ENCODE measurements around the gene PRTN3. TPM values are rescaled to one million over a fixed set of nuclear protein-coding genes. Genes with fewer than 3 reads are reported as not detected.

Gene PRTN3
- polyA plus RNA-seq, 1 of the 3 experiments (the other 2 are of a cell fraction): not detected

DNA sequence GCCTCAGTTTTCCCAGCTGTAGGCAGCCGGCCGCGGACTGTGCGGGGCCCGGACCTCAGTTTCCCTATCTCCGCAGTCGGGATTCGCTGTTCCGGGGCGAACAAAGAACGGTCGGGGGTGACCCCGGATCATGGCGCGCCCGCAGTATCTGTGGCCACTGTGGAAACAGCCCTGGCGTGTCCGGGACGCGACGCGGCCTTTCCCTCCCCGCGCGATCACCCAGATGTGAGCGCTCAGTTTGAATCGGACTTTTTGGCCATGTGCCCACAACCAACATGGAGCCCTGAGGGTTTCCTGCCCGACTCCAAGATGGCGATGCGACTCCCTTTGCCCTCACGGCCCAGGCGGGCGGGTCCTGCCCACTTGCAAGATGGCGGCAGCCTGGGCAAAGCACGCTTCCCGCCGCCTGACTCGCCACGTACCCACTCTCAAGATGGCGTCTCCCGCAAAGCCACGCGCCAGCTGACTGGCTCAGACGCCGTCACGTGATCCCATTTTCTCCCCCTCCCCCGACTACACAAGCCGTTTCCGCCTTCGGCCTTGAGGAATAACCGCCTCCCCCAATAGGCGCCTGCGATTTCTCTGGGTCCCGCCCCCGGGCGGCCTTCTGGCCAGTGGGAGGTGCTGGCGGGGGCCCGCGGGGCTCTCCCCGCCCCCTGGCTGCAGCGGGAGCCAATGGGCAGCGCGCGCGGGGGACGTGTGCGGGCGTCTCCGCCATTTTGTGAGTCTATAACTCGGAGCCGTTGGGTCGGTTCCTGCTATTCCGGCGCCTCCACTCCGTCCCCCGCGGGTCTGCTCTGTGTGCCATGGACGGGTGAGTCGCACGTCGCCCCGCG, 43.9 kb upstream of the PRTN3 start, which contains the start of gene PTBP1 (continued):
- TF ChIP-seq, protein P1, sequence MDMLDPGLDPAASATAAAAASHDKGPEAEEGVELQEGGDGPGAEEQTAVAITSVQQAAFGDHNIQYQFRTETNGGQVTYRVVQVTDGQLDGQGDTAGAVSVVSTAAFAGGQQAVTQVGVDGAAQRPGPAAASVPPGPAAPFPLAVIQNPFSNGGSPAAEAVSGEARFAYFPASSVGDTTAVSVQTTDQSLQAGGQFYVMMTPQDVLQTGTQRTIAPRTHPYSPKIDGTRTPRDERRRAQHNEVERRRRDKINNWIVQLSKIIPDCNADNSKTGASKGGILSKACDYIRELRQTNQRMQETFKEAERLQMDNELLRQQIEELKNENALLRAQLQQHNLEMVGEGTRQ (IDR thresholded peaks at IDR 0.05; ENCODE audit: borderline replicate concordance, low read depth, low read length): peak; percentile 90
- TF ChIP-seq, protein P2, sequence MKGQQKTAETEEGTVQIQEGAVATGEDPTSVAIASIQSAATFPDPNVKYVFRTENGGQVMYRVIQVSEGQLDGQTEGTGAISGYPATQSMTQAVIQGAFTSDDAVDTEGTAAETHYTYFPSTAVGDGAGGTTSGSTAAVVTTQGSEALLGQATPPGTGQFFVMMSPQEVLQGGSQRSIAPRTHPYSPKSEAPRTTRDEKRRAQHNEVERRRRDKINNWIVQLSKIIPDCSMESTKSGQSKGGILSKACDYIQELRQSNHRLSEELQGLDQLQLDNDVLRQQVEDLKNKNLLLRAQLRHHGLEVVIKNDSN (IDR thresholded peaks at IDR 0.05; ENCODE audit: borderline replicate concordance, low read depth): peak; percentile 99
- TF ChIP-seq FOSL2 (IDR thresholded peaks at IDR 0.05; ENCODE audit: borderline replicate concordance, low read depth) (no peak), SMC3 (IDR thresholded peaks at IDR 0.05; ENCODE audit: low read depth, low read length) (no peak), RXRA (IDR thresholded peaks at IDR 0.05; ENCODE audit: borderline replicate concordance, low read depth) (no peak), YY1 (IDR thresholded peaks at IDR 0.05; ENCODE audit: low read depth) (peak; percentile 100), CHD2 (IDR thresholded peaks at IDR 0.05; ENCODE audit: low read length, partially characterized antibody) (peak; percentile 85)
- TF ChIP-seq, protein P3, sequence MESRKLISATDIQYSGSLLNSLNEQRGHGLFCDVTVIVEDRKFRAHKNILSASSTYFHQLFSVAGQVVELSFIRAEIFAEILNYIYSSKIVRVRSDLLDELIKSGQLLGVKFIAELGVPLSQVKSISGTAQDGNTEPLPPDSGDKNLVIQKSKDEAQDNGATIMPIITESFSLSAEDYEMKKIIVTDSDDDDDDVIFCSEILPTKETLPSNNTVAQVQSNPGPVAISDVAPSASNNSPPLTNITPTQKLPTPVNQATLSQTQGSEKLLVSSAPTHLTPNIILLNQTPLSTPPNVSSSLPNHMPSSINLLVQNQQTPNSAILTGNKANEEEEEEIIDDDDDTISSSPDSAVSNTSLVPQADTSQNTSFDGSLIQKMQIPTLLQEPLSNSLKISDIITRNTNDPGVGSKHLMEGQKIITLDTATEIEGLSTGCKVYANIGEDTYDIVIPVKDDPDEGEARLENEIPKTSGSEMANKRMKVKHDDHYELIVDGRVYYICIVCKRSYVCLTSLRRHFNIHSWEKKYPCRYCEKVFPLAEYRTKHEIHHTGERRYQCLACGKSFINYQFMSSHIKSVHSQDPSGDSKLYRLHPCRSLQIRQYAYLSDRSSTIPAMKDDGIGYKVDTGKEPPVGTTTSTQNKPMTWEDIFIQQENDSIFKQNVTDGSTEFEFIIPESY (IDR thresholded peaks at IDR 0.05; ENCODE audit: borderline replicate concordance, low read depth): no peak

DNA sequence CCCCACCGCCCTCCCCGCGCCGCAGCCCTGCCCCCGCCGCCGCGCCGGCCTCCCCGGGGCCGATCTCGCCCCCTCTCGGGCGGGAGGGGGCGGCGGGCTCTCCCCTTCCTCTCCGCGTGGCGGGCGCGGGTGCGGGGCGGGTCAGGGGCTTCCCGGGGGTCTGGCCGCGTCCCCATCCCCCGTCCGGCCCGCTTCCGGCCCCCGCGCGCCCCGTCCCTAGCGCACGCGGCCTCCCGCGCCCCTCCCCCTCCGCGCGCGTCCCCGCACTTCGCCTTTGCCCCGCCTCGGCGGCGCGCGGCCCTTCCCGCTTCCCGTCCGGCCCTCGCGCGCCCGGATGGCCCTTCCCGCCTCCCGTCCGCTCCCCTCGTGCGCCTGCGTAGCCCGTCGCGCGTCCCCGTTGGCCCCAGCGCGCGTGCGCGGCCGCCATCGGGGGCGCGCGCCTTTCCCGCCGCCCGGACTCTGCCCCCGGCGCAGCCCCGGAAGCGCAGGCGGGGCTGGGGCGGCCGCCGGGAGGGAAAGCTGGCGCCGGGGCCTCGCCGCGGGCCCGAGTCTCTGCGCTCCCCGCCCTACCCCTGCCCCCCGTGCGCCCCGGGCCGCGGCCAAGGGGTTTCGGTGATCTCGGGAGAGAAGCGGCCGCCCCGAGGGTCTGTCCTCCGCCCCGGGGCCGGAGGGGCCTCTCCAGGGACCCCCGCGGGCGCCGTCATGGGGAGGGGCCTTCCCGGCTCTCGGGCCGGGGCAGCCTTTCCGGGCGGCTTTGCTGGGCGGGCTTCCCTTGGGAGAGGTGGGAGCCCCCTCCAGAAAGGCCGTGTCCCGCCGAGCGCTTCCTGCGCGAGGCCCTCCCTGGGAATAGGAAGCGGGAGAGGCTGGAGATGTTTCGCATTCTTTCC, 43.0 kb upstream of the PRTN3 start:
- WGBS (ENCODE audit: low lambda C conversion rate): 2% methylated on average over 26 of the region's 129 CpGs
- H3K79me2 ChIP-seq (ENCODE audit: insufficient read depth): peaks cover 49% of the 10 kb centered on the region
- no peaks in the 10 kb centered on the region for H3K9me3 ChIP-seq
- H2AFZ ChIP-seq (ENCODE audit: low read depth): no peak overlapping the region
- H3K27me3 ChIP-seq (ENCODE audit: insufficient read depth): no peaks in the 10 kb centered on the region
- H4K20me1 ChIP-seq (ENCODE audit: insufficient read depth): peaks cover 49% of the 10 kb centered on the region
- DNase-seq: peak; percentile 98
- 0 out of 2 replicates have a peak, but pooled peaks have one; percentile 4 for TF ChIP-seq SIN3A (IDR thresholded peaks at IDR 0.05; ENCODE audit: borderline replicate concordance, low read depth, low read length)
- peak; percentile 20; the same call in 1 of the 2 replicates for TF ChIP-seq ELF1 (IDR thresholded peaks at IDR 0.05)
- peak; percentile 56 for TF ChIP-seq CHD2 (IDR thresholded peaks at IDR 0.05; ENCODE audit: low read length, partially characterized antibody)
- TF ChIP-seq, protein P4, sequence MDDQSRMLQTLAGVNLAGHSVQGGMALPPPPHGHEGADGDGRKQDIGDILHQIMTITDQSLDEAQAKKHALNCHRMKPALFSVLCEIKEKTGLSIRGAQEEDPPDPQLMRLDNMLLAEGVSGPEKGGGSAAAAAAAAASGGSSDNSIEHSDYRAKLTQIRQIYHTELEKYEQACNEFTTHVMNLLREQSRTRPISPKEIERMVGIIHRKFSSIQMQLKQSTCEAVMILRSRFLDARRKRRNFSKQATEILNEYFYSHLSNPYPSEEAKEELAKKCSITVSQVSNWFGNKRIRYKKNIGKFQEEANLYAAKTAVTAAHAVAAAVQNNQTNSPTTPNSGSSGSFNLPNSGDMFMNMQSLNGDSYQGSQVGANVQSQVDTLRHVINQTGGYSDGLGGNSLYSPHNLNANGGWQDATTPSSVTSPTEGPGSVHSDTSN (IDR thresholded peaks at IDR 0.05): no peak
- peak; percentile 16; the same call in 1 of the 2 replicates for TF ChIP-seq MXI1 (IDR thresholded peaks at IDR 0.05; ENCODE audit: low read depth, low read length)
- TF ChIP-seq NRF1 (IDR thresholded peaks at IDR 0.05; ENCODE audit: low read depth, low read length): peak; percentile 94
- H3K9me2 ChIP-seq: no peaks in the 10 kb centered on the region
- ChIA-PET CTCF (interaction anchor here (1.5 kb wide), 1 partner anchor 186 kb away, joined by 3 read pairs; the partner anchor contains the start of gene WDR18), POLR2A (no interaction called here)
- peak overlapping the region; percentile 95 for H3K4me2 ChIP-seq
- peaks cover 29 to 47% of the 10 kb centered on the region in 2 experiments; a peak in 3 of 4 replicates for H3K4me1 ChIP-seq (ENCODE audit: control insufficient read depth in 1 of 2, insufficient read depth in 2 of 2, low read depth in 1 of 2, low read length in 1 of 2)
- H3F3A ChIP-seq (replicated peaks; ENCODE audit: insufficient read depth): peaks cover 4% of the 10 kb centered on the region
- peaks cover 10 to 16% of the 10 kb centered on the region in 2 experiments for H3K36me3 ChIP-seq (replicated peaks in 1 of 2; ENCODE audit: control insufficient read depth in 1 of 2, insufficient read depth in 2 of 2, low read length in 1 of 2)
- H3K4me3 ChIP-seq (ENCODE audit: low read depth in 2 of 2, low read length in 1 of 2): peak overlapping the region; percentile 85 to 88
- peak overlapping the region; percentile 81 to 94 for H3K27ac ChIP-seq (ENCODE audit: low read depth in 2 of 2, low read length in 1 of 2)
- H3K9ac ChIP-seq: peak overlapping the region; percentile 96

Measured in SK-N-SH (cell line).